ENCODE data around the gene PRPS2.

Gene PRPS2

GRCh38 chrX:12791257-12792228, at the start of gene PRPS2:
TSS of gene PRPS2 (plus strand) at chrX:12791412. CDS start at chrX:12791498, 86 bp downstream.
- peak in 51 of 58 donors; percentile 1 to 70 (median 33) for DNase-seq

- no peak for DNase-seq
Measured at GRCh38 chrX:12741416-12741815, 49.8 kb upstream of the PRPS2 start.

DNA sequence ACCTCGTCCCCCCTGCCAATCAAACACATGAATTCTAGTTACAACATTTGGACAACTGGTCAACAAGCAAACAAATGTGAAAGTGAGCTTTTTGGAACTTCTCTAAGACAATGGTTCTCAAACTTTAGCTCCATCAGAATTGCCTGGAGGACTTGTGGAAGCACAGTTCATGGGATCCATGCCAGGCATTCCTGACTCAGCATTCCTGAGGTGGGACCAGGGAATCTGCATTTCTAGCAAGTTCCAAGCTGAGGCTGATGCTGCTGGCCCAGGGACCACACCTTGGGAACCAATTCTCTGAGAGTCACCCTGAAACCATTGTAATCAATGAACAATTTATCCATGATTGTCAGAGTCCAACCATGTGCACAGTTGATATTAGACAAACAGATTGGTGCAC, 43.8 kb upstream of the PRPS2 start:
- no peak for DNase-seq

- DNase-seq, result no peak
Measured at GRCh38 chrX:12751887-12752286, 39.3 kb upstream of the PRPS2 start.

DNA sequence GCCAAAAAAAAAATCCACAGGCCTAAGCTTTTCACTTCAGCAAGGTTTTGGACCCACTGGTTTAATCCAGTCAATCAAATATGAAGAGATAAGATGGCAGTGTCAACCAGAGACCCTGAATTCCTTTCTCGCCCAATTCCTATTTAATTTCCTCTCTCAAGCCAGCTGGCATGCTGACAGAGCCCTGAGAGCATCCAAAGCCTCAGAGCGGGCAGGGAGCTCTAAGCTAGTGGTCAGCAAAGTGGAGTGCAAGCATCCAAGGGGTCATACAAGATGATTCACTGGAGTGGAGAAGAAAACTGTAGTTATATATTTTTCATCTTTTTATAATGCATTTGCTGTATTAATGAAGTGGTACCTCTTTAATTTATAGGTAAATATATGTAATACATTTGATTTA, 37.8 kb upstream of the PRPS2 start:
- DNase-seq, result no peak

GRCh38 chrX:12758291-12758690, 32.9 kb upstream of the PRPS2 start:
- no peak for DNase-seq

- no peak for DNase-seq
Measured at GRCh38 chrX:12767856-12768255, 23.4 kb upstream of the PRPS2 start.

DNA sequence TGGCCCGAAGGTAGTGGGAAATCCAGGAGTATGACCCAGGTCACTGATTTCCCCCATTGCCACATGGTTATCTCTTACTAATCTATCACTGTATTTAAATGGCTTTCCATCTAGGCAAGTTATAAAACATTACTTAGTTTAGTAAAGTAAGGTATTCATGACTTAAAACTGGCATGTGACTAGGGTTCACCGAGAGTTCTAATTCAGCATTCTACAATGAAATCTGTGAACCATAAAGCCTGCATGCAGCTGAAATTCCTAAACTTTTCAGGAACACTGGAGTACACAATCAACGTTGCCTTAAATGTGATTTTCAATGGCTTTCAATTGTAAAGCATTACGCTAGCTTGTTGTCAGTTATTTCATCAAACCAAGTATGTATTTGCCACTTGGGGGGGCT, 22.7 kb upstream of the PRPS2 start:
- DNase-seq, result no peak

GRCh38 chrX:12770440-12770839, 20.8 kb upstream of the PRPS2 start:
- no peak for DNase-seq

DNA sequence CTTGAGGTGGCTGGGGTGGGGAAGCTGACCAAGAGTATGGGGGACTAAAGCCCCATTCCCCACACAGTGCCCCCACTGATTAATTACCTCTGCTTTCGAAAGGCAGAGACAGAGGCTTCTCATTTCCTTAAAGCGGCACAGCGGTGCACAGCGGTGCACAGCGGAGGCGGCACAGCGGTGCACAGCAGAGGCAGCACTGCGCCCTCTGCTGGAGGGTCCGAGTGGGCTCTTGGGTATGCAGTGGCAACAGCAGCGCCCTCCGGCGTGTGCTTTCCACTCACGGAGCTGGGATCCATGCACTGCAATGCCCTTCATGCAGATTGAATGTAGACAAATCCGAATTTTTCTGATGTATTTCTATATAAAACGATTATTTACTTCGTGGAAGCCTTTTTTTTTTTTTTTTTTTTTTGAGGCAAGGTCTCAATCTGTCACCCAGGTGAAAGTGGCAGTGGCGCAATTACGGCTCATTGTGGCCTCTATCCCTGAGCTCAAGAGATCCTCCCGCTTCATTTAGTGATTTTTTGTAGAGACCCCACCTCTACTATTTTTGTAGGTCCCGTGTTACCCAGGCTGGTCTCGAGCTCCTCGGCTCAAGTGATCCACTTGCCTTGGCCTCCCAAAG, 19.7 kb upstream of the PRPS2 start:
- DNase-seq, result peak in 10 of 58 donors; percentile 0 to 22 (median 0)

- no peak for DNase-seq
Measured at GRCh38 chrX:12777670-12778069, 13.5 kb upstream of the PRPS2 start.

GRCh38 chrX:12779534-12779933, 11.7 kb upstream of the PRPS2 start:
- no peak for DNase-seq

DNA sequence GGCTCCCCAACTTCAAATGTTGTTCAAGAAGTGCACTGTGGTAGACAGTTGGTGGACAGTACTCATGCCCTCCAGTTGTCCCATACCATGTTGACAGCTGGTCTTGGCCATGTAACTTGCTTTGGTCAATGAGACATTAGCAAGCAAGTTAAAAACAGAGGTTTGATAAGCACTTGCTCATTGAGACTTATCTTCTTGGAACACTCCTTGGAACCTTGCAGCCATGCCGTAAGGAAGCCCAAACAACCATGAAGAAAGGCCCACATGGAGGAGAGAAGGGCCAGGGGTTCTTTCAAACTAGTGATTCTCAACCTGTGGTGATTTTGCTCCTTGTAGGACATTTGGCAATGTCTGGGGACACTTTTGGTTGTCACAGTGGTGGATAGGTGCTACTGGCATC, 2.6 kb upstream of the PRPS2 start:
- DNase-seq, result no peak

DNA sequence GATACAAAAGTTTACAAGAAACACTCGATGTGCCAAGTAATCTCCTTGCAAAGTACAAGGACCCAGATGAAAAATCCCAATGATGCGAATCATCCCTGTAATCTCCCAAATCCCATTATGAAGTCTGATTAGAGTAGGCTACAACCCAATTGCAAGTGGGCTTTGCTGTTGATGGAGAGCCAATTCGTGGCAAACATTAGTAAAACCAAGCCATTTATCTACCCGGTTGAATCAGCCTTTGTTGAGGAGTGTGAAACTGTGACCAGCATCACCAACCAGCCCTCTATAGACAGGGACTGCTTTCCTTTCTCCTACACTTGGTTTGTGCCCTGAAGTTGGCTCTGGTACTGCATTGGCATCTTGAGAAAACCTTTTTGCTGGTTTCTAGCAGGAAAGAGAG, 1.2 kb upstream of the PRPS2 start:
- DNase-seq, result peak in 3 of 58 donors; percentile 1 to 8 (median 3)

DNA sequence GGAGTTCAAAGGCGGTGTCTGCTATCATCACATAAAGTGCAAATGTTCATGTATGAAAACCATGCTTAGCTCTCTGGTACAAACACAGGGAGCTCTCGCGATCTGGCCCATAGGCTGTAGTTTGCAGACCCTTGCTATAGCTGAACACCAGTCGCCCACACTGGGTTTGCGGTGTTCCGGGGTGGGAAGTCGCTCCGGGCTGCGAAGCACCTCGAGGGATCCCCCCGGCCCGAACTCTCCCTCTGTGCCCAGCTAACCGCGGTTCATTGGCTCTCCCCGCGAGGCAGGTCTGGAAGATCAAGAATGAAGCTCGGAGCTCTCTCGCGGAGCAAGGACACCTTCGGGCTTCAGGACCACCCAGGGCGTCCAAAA, 341 bp upstream of the PRPS2 start:
- DNase-seq, result peak in 5 of 58 donors; percentile 19 to 42 (median 37)

DNA sequence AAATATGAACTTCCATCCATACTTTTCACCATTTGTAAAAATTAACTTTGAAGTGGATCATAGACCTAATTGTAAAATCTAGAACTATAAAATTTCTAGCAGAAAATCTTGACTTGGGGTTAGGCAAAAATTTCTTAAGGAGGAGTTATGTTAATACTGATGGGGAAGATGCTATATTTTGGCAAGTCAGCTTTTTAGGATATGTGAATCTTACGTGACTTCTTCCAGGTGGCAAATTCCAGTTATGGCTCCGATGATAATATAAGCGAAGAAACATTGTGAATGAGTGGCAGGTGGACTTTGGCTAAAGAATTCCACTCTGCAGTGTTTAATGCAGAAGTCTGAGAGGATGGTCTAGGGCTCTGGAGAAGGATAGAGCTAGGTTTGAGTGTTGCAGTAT, 1.5 kb downstream of the PRPS2 start:
- no peak for DNase-seq

GRCh38 chrX:12794654-12795053, 3.4 kb downstream of the PRPS2 start:
- no peak for DNase-seq

DNA sequence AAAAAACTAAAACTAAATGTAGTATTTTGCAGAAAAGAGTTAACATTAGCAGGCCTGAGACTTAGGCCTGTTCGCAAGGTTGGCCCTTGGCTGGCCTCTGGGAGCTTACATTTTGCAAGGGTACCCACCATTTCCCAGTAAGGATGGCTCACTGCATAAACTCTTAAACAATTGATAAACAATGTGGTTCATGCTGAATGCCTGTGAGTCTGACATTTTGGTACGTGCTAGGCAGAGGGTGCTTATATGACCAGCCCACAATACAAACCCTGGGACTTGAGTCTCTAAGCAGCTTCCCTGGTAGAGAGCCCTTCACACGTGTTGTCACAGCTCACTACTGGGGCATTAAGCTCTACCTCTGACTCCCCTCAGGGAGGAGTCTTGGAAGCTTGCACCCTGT, 7.4 kb downstream of the PRPS2 start:
- no peak for DNase-seq

DNA sequence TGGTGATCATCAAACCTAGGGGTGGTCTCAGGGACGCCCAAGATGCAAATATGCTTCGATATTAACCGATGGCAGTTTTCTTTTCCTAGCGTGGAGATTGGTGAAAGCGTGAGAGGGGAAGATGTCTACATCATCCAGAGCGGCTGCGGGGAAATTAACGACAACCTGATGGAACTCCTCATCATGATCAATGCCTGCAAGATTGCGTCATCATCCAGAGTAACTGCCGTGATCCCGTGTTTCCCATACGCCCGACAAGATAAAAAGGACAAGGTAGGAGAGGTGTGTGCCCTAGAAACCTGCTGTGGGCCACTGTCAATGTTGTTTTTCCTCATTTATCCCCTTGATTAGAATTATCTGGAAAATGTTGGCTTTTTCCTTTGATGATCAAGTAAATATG, 7.9 kb downstream of the PRPS2 start:
- DNase-seq, result no peak

- DNase-seq, result no peak
Measured at GRCh38 chrX:12802741-12803140, 11.5 kb downstream of the PRPS2 start.

DNA sequence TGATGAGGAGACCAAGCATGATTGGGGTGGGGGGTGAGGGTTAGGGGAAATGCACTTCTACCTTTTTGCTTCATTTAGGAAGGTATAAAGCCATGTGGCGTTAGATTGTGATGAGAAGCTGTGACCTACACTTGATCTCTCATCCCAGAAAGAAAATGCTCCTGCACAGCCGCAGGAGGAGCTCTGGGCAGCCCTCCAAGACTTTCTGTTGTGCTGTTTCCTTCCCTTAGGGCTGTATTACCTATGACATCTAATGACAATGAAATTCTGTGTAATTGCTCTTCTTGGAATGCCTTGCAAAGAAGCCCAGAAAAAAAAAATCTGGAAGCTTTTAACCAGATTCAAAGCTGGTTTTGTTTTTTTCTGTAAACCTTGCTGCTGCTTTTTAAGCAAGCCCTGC, 13.4 kb downstream of the PRPS2 start:
- DNase-seq, result no peak

GRCh38 chrX:12805333-12805732, 14.1 kb downstream of the PRPS2 start:
- no peak for DNase-seq

DNA sequence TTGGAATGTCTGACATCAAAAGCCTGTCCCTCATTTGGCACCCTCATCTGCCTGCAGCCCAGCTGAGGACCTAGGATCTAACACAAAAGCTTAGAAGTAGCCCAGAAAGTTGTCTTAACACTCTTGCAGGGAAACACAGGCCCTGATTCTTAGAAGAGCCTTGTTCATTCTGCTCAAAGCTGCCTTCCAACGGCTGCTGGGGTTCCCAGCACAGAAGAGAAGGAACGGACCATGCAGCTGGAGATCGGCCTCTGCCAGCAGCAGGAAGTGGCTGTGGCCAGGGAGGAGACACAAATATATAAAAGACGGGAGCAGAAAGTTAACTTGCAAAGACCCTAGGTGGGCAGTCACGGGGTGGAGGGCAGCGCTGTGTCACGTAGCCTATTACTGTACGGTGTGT, 20.4 kb downstream of the PRPS2 start:
- DNase-seq, result peak in 5 of 58 donors; percentile 1 to 2 (median 2)

Data from anterior cingulate cortex (tissue), 58 donors.